ENCODE data around the gene ADTRP.
"Not testable (repeated sequence)": the region's sequence is repeated elsewhere in the genome, so short reads cannot be mapped to it uniquely, and the experiment has no call there.

Gene ADTRP

DNA sequence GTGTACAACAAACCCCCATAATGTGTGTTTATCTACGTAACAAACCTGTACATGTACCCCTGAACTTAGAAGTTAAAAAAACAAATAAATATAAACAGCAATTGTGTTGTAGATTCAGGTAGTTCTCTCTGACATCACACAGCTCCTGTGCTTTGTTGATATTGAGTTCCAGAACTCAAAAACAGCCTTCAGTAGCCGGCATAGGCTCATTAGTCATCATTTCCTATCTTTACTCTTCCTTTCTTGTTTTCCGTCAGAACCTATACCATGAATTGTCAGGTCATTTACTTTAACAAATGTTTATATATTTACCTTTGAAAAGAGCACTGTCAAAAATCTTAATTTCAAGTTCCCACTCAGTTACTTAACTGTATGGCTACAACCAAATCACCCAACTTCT is 88.8 kb downstream of the ADTRP start:
- DNase-seq, result no peak

DNA sequence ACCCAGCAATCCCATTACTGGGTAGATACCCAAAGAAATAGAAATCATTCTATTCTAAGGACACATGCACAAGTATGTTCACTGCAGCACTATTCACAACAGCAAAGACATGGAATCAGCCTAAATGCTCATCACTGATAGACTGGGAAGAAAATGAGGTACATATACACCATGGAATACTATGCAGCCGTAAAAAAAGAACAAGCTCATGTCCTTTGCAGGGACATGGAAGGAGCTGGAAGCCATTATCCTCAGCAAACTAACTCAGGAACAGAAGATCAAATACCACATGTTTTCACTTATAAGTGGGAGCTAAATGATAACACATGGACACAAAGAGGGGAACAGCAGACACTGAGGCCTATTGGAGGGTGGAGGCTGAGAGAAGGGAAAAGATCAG is 89.2 kb downstream of the ADTRP start:
- DNase-seq, result not testable (repeated sequence)

DNA sequence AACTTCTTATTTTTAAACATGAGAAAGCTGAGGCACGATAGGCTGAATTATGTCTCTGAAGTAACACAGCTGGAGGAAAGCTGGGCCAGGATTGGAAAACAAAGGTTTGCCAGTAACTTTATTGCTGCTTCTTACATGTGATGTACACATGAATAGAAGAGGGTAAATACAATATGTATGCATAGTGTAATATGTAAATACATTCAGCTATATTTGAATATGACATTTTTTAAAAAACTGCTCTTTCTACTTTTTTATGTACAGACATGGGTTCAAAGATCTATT is 90.2 kb downstream of the ADTRP start:
- no peak for DNase-seq

DNA sequence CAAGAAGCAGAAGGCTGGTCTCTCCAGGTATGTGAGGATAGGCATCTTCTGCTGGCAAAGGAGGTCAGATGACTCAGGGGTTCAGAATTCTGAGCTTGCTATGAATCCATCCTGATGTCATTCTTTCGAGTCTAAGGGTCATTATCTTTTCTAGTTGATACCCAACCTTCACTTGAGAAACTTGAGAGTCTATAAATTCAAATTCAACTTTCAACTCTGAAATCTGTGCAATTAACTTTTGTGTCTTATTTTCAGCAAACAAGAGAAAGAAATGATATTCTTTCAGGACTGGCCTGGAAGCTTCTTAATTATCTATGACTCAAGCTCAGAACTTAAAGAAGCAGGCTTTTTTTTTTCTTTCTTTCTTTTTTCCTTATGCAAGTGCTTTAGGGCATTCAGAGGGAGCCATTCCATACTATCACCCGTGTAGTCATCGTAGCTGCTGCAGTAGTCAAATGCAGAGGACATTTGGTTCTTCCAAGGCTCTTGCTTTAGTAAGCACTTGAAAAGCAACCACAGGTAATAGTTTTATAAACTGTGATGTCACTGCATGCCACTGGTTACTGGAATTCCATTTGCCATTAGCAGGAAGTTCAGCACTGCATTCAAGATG is 93.0 kb downstream of the ADTRP start:
- DNase-seq, result no peak

DNA sequence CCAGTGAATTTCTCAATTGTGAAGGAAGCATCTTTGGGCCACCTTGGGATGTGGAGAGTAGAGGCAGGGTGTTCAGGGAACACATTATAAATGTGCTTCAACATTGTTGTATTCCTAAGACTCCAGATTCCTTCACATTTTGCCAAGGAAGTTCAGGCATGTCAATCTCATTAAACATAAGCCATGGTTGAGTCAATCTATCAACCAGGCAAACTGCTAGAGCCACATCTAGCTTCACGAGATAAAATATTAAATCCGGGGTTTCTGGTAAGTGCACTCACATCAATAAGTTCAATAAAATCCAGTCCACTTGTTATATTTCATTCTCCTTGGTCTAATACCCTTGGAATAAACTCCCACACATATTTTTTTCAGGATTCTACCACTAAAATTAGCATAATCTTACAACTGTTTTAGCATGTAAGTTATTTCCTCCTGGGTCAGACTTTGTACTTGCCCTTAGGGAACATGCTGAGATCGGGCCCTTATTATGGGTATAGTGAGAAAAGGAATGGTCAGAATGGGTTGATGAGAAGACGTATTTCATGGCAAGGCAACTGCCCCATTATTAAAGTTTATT is 93.6 kb downstream of the ADTRP start:
- no peak for DNase-seq

DNA sequence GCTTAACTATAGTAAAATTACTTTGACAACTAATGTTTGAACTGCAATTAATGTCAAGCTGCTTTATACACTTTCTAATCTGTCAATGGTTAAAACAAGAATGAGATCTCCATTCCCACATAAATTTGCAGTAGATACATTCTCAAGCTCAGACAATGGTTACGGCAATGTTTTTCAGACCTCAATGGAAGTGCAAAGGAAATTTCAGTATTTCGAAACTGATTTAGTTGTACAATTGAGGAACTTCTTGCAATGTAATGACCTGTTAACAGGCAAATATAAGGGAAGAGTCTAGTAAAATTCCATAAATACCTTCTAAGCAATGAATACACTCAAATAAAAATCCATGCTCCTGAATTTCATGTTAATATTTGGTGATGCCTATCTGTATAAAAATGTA is 94.7 kb downstream of the ADTRP start:
- DNase-seq, result no peak

DNA sequence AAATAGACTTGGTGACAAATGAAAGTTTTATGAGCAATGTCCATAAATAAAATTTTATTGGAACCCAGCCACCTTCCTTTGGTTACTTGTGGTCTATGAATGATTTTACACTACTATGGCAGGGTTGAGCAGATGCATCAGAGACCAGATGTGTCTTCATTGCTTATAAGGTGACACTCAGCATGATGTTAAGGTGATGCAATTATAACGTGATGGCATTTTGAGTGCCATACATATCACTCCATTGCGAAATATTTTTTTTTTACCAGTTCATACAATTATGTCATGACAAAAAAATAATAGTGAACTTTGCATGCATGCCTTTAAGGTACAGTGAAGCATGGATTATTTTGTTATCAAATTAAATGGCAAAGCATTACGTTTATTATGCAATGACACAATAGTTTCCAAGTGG is 96.0 kb downstream of the ADTRP start:
- DNase-seq, result no peak

DNA sequence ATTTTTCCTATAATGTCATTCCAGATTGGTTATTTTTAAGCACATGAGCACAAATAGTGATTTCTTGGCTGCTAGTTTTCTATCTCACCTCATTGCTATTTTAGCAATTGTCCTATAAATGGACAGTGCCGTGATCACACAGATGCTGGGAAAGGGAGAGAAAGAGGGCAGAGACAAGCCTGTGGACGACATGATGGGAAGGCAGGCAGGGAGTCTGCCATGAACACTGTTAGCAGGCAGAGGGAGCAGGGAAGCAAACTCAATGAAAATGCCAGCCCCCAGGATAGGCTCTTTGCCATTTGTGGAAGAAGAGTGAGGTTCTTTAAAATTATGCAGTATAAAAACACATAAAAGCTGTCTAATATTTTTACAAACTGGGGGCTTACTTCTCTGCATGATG is 96.8 kb downstream of the ADTRP start:
- DNase-seq, result no peak

DNA sequence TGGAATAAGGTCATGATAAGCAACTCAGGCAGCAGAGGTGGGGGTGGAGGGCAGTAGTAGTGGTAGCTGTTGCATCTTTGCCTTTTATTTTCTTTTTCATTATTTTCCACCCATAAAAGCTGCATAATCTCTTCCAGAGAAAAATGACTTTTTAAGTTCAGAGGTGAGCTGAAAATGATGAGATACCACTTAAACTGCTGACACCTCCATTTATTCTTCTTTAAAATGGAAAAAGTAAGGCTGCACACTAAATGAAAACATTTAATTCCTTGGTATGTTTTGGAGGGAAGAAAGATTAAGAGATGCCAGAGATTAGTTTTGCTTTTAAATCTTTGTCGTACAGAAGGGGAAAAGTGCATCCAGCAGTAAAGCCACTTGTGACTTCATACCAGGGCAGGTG is 97.2 kb downstream of the ADTRP start:
- no peak for DNase-seq

DNA sequence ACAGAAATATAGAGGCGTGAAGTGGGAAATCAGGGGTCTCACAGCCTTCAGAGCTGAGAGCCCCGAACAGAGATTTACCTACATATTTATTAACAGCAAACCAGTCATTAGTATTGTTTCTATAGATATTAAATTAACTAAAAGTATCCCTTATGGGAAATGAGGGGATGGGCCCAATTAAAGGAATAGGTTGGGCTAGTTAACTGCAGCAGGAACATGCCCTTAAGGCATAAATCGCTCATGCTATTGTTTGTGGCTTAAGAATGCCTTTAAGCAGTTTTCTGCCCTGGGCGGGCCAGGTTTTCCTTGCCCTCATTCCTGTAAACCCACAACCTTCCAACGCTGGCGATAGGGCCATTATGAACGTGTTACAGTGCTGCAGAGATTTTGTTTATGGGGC is 98.1 kb downstream of the ADTRP start:
- not testable (repeated sequence) for DNase-seq

DNA sequence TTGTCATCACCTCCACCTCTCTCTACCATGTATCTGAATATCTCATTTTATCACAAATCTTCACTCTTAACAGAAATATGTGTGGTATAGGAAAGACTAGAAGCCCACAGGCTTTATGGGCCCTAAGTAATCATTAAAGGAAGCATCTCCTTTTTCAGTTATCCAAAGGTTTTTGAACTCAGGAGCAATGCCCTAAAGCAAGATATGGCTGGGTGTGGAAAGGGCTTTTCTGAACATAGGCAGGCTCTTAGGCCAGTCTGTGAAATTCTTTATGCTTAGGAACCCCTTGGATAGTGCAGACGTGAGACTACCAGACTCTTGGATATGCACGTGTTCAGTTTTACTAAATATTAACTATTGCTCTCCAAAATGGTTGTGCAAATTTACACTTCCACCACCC is 99.5 kb downstream of the ADTRP start:
- DNase-seq, result no peak

DNA sequence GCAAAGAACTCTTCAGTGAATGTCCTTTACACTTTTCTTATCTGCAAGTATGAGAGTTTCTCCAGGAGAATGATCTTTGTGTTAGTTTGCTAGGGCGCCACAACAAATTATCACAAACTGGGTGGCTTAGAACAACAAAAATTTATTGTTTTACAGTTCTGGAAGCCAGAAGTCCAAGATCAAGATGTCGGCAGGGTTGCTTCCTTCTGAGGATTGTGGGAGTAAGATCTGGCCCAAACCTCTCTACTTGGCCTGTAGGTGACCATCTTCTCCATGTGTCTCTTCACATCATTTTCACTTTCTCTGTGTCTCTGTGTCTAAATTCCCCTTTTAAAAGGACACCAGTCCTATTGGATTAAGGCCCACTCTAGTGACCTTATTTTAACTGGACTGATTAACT is 103.0 kb downstream of the ADTRP start:
- no peak for DNase-seq

DNA sequence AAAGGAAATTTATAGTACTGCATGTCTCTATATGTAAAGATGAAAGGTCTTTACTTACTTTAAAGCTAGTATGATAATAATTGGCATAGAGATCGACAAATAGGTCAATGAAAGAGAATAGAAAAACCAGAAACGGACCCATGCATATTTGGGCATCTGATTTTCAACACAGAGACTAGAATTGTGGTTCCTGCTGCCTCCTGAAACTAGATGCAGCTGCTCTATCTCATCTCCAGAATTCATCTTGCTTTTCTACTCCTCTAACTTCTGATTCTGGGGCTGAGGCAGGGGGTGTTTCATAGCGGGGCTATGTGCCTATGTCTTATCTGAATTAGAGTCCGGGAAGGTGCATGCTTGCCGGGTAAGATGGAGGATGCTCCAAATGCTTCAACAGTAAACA is 105.9 kb downstream of the ADTRP start:
- DNase-seq, result no peak

DNA sequence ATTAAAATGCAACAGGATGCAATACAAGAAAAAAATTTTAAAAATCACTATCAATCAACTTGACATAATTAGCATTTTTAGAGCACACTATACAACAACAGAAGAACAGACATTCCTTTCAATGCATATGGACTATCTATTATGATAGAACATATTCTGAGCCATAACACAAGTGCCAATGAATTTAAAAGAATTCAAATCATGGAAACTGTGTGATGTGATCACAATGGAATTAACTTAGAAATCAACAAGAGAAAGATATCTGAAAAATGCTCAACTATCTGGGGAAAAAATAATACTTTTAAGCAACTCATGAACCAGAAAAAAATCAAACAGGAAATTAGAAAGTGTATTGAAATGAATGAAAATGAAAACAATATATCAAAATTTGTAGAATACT is 106.3 kb downstream of the ADTRP start:
- DNase-seq, result no peak

DNA sequence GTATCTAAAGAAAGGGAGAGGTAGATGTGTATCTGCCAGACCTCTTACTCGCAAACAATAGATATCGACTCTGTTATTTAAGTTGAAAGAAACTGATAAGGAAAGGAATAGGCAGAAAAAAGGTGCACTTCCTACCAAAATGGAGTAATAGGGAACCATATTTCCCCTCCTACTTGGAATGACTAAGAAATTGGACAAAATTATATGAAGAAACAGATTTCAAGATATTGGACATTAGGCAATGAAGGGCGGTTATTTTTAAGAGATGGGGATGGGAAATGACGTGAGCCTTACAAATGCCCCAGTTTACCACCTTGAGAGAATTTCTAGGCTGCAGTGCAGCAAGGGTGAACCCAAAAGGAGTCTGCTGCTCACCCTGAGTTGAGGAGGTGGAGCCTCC is 108.9 kb downstream of the ADTRP start:
- no peak for DNase-seq

DNA sequence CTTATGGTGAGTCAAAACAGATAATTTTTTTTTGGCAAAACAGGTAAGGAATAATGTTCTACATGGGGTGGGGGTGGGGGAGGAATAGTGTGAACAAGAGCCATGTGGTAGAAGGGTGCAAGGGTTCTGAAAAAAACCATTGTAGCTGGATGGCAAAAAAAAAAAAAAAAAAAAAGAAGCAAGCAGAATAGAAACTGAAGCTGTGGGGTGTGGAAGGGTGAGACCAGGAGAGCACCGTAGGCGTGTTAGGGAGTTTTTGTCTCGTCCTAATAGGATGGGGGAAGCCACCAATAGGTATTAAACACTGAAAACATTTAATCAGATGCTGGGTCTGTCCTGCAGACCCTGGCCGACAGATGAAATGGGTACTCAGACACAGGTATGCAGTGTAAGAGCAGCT is 110.1 kb downstream of the ADTRP start:
- DNase-seq, result no peak

DNA sequence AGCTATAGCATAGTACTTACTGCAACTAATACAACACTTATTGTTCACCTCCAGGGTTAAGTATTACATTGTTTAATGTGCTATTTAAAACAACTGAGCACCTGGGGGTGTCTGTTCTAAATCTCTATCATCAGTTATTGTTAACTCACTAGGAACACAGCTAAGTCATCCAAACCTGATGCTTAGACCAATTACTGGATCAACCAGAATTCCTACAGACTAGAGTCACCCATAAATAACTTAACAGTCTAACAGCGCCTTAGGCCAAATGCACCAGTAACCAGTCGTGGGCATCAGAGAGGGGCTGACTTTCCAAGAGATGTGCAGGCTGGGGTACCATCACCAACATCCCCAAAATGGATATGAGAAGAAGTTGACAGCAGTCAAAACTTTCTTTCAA is 110.7 kb downstream of the ADTRP start:
- DNase-seq, result no peak

DNA sequence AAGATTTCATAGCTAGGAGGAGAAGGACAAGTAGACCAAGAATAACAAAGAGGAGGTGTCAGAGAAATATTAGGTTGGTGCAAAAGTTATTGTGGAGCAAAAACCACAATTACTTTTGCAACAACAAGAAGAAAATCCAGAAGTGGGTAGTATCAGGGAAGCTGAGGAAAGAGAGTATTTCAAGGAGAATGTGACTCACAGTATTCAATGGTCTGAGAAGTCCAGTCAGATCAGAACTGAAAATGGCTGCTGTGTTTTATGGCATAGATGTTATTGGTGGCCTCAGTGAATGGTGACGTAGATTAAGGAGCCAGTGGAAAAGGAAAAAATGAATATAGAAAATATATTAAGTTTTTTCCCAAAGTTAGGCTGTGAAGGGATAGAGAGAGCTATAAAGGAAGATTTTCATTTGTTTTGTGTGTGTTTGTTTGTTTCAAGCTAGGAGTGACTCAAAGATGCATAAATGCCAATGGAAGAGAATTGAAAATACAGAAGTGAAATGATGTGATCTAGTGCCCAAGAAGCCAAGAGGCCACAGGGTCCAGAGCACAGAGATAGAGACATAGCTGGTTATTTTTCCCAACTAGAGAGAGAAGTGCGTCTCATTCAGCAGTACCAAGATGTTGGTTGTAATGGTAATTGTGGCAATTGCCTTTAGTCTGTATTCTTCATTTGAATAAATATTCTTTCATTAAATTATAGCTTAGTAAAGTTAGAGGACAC is 112.8 kb downstream of the ADTRP start:
- no peak for DNase-seq

Data from hippocampal formation (tissue), 2 donors.